ENCODE measurements around the gene IQCE.

Gene IQCE

GRCh38 chr7:2558629-2559282, at the start of gene IQCE:
TSS of gene IQCE (plus strand) at chr7:2558979. CDS start at chr7:2559182, 203 bp downstream.
- peak; percentile 96 for DNase-seq

- no peak for DNase-seq
Observed at GRCh38 chr7:2509298-2509906, 49.4 kb upstream of the IQCE start.

GRCh38 chr7:2510130-2510776, 48.5 kb upstream of the IQCE start:
- no peak for DNase-seq

- no peak for DNase-seq
Observed at GRCh38 chr7:2510909-2511768, 47.6 kb upstream of the IQCE start.

GRCh38 chr7:2511769-2512168, 47.0 kb upstream of the IQCE start:
- no peak for DNase-seq

GRCh38 chr7:2512179-2512661, 46.6 kb upstream of the IQCE start:
- no peak for DNase-seq

- peak; percentile 61 for DNase-seq
Observed at GRCh38 chr7:2512713-2513112, 46.1 kb upstream of the IQCE start.

- DNase-seq = no peak
Observed at GRCh38 chr7:2513702-2514101, 45.1 kb upstream of the IQCE start.

GRCh38 chr7:2514473-2515423, 44.0 kb upstream of the IQCE start:
- no peak for DNase-seq

- no peak for DNase-seq
Observed at GRCh38 chr7:2515424-2516193, 43.2 kb upstream of the IQCE start.

GRCh38 chr7:2516194-2516555, 42.6 kb upstream of the IQCE start:
- no peak for DNase-seq

- DNase-seq = no peak
Observed at GRCh38 chr7:2517026-2517425, 41.8 kb upstream of the IQCE start.

- peak; percentile 41 for DNase-seq
Observed at GRCh38 chr7:2517678-2518507, 40.9 kb upstream of the IQCE start.

GRCh38 chr7:2518737-2519118, 40.1 kb upstream of the IQCE start:
- DNase-seq = no peak

- DNase-seq = peak; percentile 97
Observed at GRCh38 chr7:2519119-2519930, 39.5 kb upstream of the IQCE start, which contains the start of gene LFNG. TSS of gene LFNG (plus strand) at chr7:2519774. CDS start at chr7:2519862, 88 bp downstream.

- peak; percentile 50 for DNase-seq
Observed at GRCh38 chr7:2520131-2520760, 38.5 kb upstream of the IQCE start.

- no peak for DNase-seq
Observed at GRCh38 chr7:2520761-2521290, 38.0 kb upstream of the IQCE start.

GRCh38 chr7:2521341-2521745, 37.4 kb upstream of the IQCE start:
- no peak for DNase-seq
